ENCODE data around the gene C17orf50.

GRCh38 chr17:35716173-35716572 is 44.5 kb upstream of the C17orf50 start:
- TF ChIP-seq POLR2A (IDR thresholded peaks at IDR 0.05; ENCODE audit: low read length) (no peak), CHD2 (IDR thresholded peaks at IDR 0.05; ENCODE audit: low read length, partially characterized antibody) (no peak), REST (IDR thresholded peaks at IDR 0.05) (no peak), CTCF (IDR thresholded peaks at IDR 0.05) (no peak), EP300 (IDR thresholded peaks at IDR 0.05) (no peak), CEBPB (IDR thresholded peaks at IDR 0.05) (no peak), MAX (IDR thresholded peaks at IDR 0.05) (no peak), HDAC2 (IDR thresholded peaks at IDR 0.05) (no peak), RNF2 (IDR thresholded peaks at IDR 0.05; ENCODE audit: borderline replicate concordance, low read depth) (no peak)

All from A549 (cell line).